Tongue (tissue), 2 donors: ENCODE results near the gene RHOT2. TPM values are rescaled to one million over a fixed set of nuclear protein-coding genes. Genes with fewer than 3 reads are reported as not detected.
"Not testable (repeated sequence)": the region's sequence is repeated elsewhere in the genome, so short reads cannot be mapped to it uniquely, and the experiment has no call there.

Source experiments
- DNase-seq: peaks from one replicate; pipeline ENCODE4 v3.0.0-alpha.2; 2015
- total RNA-seq: library from RNA; depleted of rRNA; stranded (reverse); fragments of >200 nt; gene quantifications from one replicate; pipeline ENCODE4 v1.2.3, GENCODE V29; 2014

The RHOT2 gene
- total RNA-seq, 1 donor from 2014 or later = 34.8 TPM

DNA sequence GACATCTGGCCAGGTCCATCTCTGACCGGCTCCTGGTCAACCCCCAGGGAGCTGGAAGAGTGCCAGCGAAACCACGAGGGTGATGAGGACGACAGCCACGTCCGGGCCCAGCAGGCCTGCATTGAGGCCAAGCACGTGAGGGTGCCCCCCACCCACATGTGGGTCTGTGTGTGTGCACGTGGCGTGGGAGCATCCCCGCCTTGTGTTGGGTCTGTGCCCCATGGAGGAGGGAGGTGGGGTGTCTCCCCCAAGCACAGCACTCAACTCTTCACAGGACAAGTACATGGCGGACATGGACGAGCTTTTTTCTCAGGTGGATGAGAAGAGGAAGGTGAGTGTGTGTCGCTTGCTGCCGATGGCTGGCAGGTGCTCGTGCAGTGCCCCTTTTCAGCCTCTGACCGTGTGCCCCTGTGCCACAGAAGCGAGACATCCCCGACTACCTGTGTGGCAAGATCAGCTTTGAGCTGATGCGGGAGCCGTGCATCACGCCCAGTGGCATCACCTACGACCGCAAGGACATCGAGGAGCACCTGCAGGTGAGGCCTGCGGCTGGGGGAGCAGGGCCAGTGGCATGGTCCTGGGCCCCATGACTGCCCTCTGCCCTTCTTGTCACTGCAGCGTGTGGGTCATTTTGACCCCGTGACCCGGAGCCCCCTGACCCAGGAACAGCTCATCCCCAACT lies 14.0 kb downstream of the RHOT2 start:
- DNase-seq = no peak

DNA sequence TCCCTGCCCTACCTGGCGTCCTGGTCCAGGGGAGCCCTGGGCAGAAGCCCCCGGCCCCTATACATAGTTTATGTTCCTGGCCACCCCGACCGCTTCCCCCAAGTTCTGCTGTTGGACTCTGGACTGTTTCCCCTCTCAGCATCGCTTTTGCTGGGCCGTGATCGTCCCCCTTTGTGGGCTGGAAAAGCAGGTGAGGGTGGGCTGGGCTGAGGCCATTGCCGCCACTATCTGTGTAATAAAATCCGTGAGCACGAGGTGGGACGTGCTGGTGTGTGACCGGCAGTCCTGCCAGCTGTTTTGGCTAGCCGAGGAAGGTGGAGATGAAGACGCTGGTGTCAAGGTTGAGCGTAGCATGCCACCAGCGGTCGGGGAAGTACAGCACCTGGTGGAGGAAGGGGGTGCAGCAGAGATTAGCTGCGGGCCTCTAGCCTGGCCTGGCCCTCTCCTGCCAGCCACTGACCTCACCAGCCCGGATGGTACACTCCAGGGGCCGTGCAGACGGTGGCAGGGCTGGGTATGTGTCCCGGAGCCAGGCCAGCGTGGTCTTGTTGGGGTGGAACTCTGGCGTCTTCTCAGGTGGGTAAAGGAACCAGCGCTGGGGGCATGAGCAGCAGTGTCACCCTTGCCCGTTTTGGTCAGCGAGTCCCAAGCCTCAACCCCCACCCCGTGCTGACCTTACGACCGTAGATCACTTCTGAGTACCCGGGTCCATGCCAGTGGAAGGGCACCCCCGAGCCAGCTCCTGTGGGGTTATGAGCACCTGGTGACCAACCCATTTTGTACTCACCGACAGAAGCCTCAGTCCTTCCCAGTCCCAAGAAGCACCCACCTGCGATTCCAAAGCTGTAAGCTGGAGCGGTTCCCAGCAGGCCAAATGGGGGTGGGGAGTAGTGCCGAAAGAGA lies 14.8 kb downstream of the RHOT2 start:
- no peak for DNase-seq

DNA sequence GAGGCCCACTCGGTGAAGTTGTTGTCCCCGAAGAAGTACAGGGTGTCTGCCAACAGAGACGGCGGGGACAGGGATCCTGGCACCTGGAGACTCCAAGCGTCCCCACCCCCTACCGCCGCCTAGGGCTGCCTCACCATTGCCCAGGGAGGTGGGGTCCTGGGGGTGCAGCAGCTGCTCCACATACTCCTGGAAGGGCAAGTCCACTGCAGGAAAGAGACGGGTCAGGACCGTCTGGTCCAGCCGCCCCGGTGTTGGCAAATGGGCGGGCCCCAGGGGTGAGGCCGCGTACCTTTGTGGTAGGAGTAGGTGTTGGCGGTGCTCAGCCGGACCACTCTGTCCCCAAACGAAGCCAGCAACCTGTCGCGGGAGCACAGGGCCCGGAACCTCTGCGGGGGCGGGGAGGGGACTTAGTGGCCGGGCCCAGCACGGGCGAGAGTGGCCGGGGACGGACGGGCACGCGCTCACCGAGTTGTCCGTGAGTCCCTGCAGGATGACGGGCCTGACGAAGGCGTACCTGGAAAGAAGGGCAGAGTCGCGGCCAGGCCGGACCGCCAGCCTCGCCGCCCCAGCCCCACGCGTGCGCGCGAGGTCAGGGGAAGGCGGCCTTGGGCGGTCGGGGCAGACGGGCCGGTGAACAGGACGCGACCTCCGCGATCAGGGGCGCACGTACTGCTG lies 15.6 kb downstream of the RHOT2 start:
- DNase-seq = no peak

DNA sequence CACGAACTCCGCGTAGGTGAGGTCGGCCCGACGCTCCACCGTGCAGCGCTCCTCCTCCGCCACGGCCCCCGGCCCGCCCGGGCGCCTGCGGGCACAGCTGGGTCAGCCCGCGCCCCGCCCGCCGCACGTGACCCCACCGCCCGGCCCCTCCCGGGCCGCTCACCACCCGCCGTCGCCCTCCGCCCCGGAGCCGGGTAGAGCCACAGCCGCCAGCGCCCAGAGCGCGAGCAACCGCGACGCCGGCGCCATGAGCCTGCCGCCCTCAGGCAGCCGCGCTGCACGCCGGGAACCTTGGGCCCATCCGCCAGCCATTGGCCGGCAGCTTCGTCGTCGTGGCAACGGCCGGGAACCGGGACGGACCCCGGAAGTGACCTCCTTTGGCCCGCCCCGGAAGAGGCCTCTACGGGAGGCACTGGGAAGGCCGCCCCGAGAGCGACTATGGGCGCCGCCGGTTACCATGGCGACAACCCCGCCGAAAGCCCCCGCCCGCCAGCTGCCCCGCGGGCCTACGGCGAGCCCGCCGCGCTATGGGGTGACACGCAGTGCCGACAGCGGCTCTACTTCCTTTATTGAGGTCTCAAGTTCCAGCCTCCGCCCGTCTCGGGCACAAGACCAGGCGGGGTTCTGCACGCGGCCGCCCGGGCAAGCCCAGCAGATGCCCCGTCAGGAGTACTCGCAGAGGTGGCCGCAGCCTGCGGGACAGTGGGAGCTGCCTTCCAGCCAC lies 16.3 kb downstream of the RHOT2 start, which contains the start of gene JMJD8:
JMJD8 (minus strand) TSS at position 264 of the 724 bp plus-strand sequence; CDS start at position 249, 15 bp downstream.
- DNase-seq = peak; percentile 98

DNA sequence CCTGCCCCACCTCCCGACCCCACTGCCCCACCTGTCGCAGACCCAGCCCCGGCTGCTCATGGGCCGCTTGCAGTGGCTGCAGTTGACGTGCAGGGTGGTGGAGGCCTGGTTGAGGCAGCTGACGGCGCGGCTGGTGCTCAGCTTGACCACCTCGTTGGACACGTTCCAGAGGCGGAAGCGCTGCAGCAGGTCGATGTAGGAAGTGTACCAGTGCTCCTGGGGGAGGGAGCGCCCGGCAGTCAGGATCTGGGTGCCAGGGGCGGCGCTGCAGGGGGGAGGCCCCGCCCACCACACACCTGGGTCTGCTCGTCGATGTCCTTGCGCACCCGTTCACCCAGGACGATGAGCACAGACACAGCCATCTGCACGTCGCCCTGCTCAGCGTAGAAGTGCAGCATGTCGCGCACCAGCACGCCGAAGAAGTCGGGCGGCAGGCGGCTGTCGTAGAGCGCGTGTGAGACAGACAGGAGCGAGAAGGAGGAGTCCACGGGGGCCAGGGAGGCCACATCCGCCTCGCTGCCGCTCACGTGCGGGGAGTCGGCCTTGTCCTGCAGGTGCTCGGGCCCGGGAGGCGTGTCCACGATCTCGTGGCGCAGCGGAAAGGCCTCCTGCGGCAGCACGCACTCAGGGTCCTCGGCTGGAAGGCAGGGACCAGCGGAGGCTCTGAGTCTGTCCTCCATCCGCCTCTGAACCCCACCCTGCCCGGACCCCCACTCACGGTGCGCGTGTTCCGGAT lies 17.2 kb downstream of the RHOT2 start:
- no peak for DNase-seq

DNA sequence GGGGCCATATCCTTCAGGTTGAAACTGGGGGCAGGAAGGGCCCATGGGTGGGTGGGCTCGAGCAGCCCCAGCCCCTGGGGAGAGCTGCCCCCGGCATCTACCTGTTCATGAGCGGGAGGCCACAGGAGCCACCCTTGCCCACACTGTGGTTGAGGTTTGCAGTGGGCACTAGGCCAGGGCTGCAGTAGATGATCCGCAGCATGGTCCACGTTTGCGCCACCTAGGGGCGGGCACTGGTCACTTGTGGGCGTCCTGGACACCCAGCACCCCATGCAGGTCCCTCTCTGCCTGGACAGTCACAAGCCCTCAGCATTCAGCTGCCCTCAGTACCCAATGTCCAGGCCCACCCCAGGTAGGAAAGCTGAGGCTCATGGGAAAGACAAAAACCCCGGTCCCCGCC lies 18.0 kb downstream of the RHOT2 start:
- no peak for DNase-seq

DNA sequence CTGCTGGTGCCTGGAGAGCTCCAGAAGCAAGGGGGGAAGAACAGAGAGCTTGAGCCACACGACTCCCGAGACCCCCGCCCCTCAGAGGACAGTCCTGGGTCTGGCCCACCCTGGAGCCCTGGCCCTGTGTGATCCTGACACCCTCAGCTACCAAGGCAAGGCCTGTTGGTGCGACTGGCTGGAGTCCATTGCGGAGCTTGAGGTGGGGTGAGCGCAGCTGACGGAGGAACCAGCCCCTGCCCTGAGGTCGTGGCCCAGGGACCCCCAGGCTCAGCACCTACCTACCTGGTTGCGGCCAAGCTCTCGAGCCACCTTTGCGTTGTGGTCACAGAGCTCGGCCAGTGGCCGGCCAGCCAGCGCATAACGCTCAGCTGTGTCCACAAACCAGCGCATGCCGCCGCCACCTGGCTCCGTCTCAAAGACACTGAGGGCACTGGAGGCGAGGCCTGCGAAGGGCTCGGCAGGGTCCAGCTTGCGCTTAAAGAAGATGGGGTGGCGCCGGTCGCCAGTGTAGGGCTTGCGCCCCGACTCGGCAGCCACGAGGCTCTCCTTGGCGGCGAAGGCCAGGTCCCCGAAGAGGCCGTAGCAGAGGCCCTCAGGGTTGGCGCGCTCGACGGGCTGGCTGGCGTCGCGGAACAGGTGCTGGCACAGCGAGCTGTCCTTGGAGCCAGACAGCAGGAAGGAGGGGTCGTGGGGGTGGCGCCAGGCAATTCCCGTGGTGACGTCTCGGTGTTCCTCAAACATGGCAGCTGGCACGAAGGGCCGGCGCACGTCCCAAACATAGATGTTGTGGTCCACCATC lies 18.7 kb downstream of the RHOT2 start:
- no peak for DNase-seq

DNA sequence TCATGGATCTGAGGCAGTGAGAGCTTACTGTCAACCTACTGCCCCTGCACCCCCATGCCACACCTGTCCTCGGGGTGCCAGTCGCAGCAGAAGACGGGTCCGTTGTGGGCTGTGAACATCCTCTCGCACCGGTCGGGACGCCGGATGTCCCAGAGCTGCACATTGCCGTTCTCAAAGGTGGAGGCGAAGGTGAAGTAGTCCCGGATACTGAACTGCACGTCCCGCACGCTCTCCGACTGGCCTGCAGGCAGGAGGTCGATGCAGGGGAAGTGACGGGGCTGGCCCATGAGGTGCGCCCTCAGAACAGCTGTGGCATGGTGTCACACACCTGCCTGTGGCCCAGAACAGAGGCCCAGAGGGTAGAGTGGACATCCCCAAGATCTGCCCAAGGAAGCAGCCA lies 19.6 kb downstream of the RHOT2 start:
- no peak for DNase-seq

DNA sequence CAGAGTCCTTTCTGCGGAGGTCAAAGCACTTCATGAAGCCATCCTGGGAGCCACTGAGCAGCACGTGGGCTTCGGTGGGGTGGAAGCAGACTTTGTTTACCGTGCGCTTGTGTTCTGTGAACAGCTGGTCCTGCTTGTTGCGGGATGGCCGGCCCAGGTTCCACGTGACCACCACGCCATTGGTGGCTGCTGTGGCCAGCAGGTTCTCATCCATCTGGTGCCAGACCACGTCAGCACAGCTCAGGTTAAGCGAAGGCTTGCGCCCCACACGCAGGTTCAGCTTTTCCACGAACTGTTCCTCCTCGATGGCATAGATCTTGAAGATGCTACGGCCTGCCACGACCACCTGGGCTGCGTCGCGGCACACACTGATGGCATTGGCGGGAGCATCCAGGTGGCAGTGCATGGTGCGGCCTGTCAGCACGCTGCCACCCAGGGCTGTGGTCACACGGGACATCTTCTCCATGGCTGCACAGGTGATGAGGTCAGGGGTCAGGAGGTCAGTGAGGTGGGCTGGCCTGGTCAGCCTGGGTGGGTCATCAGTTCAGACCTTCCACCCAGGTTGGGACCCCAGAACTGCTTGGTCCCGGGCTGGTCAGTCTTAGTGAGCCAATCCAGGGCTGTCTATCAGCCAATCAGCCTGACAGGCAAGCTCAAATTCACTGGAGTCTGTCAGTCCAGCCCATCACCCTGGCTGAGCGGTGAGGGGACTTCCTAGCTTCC lies 21.4 kb downstream of the RHOT2 start:
- DNase-seq = no peak

DNA sequence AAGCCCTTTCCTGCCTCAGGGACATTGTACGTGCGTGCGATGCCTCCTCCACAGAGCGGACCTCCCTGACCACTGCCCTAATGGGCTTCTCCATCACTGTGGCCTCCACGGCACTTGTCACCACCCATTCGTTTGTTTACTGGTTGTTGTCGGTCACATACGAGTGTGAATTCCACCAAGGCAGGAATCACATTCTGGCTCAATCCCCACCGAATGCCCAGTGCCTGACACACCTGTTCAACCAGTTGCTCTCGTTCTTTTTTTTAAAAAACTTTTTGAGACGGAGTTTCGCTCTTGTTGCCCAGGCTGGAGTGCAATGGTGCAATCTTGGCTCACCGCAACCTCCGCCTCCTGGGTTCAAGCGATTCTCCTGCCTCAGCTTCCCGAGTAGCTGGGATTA lies 23.3 kb downstream of the RHOT2 start:
- not testable (repeated sequence) for DNase-seq

DNA sequence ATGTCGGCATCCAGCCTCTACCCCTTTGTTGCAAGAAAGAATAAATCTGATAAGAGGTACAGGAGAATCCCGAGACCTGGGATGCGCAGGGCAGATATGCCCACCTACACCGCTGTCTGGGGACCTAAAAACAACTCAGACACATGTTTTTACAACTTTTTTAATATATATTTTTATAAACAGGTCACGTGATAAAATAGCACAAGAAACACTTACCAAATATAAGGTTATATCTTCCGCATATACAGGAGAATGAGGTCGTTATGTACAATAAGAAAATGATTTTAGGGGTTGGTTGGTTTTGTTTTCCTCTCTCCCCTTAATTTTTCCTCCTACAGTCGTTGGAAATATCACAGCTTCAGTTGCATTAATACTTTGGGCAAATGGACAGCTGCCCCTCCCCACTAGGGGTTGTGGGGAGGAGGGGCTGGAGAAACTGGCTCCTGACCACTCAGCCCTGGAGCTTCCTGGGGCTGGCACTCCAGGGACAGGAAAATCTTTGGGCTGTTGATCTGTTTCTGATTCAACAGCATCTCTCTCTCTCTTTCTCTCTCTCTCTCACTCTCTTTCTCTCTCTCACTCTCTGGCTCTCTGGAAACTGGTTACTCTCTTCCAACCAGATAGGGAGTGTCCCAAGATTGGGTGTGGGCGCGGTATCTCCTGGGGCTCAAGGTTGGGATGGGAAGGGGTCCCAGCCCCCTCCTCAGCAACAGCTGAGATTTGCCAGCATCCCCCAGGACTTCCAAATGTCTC lies 24.6 kb downstream of the RHOT2 start:
- DNase-seq = no peak

DNA sequence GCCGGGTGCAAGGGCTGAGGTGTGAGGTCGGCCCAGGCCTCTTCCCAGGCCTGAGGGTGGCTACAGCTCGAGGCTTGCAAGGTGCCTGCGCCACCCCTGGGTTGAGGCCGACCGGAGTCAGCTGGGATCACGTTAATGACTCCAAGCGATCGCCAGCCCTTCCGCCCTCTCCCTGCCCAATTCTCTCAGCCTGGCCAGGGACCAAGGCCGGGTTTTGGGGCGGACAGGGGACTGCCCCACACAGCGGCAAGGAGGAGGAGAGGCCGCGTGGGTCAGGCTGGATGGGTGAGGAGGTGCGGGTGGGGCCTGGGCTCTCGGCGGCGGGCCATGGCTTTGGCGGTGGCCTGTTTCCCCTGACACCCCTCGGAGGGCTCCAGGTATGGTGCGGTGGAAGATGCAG lies 25.4 kb downstream of the RHOT2 start:
- DNase-seq = no peak

DNA sequence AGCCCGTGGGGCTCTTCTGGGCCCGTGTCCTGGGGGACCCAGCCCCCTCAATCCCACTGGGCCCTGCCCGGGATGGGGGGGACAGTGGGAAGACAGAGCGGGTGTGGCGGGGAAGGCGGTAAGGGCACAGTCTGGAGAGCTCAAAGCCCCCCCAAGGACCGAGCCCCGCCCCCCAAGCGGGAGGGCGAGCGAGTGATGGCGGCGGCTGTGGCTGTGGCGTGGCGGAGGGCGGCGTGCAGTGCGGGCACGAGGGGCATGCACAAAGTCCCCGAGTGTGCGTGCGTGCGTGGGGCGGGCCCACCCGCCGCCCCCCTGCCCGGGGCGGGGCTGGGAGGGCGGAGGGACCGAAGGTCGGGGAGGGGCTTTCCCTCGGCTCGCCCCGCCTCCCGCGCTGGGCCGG lies 25.8 kb downstream of the RHOT2 start:
- DNase-seq = no peak

DNA sequence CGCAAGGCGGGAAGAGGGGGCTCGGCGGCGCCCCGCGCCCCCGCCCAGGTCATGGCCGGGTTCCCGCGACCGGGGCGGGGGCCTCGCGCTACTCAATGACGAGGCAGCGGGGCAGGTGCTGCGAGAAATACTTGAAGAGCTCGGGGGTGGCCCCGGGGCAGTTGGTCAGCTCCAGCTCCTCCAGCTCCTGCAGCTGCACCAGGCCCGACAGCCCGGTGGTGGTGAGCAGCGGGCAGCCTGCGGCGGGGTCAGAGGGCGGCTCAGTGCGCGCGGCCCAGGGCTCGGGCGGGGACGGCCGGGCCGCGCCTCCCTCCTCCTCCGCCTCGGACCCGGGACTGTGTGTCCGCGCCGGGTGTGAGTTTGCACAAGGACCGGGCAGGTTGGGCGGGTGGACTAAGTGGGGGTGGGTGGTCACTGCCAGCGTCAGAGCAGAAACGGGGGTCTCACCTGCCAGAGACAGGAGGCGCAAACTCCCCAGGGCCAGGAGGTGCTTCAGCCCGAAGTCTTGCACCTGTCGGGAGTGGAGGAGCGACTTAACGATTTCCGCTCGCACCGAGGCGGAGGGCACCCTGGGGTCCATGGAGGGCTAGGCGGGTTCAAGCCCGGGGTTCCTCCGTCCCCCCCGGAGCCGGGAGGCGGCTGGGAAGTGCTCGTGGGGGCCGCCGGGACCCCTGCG lies 26.4 kb downstream of the RHOT2 start:
- no peak for DNase-seq

DNA sequence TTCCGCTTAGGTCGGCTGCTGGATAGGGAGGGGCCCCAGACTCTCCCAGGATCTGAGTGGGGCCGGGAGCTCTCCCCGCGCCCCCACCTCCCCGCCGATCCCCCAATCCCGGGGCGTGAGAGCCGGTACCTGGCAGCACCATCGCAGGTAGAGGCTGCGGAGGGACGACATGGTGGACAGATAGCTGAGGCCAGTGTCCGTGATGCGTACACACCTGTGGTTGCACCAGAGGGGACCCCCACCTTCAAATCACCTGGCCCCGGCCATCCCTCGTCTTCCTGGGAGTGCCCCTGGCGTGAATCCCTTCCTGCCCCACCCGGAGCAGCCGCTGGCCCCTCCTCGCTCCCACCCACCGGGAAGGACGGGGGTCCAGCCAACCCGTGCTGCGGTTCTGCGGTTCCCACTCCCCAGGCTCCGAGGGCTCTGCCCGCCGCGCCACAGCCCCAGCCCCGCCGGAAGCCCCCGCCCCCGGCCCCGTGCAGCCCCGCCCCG lies 27.0 kb downstream of the RHOT2 start:
- no peak for DNase-seq

DNA sequence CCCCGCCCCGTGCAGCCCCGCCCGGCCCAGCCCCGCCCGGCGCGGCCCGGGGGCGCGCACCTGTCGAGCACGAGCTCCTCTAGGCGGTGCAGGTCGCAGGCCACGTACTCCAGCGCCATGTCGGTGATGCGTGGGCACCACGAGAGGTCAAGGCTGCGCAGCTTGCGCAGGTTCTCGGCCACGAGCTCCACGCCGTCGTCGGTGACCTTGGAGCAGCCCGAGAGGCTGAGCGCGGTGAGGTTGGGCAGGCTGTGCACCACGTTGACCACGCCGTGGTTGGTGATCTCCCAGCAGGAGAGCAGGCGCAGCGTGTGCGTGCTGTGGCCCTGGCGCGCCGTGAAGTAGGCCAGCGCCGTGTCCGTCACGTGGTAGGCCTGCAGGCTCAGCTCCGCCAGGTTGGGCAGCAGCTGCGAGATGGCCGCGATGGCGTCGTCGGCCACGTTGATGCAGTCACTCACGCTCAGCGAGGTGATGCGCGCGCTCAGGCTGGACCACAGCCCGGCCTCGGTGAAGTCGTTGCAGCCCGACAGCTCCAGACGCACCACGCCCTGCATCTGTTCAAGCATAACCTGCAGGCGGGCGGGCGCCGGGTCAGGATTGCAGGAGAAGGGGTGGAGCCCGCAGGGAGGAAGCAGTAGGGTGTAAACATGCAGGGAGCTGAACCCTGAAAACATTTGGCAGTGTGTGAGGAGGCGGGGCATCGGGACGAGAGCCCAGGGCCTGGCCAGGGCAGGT lies 27.6 kb downstream of the RHOT2 start:
- peak; percentile 52 for DNase-seq

DNA sequence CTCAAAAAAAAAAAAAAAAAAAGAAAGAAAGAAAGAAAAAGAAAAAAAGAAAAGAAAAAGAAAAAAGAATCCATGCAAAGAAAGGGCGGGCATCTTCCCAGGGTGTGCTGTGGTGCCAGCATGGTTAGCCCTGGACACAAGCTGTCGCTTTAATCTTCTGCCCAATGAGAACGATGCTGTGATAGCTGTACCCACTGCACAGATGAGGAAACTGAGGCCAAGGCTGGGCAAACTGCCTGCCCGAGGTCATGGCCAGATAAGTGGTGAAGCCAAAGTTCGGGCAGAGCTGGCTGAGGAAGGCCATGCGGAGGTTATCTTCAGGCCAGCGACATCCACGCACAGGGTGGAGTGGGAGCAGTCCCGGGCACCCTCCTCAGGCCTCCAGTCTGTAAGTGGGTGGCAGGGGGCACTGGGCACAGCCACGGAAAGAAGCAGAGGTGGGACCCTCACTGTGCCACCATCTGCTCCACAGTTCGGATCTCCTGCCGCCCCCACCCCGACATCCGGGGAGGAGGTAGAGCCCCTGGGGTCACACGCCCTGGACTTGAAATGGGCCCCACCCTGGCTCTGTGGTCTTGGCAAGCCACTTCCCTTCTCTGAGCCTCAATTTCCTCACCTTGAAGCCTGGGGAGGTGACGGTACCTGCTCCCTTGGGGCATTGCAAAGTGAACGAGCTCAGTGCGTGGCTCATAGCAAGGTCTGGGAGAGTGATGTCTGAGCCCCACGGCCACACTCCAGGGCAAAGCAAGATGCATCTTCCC lies 31.2 kb downstream of the RHOT2 start:
- DNase-seq = no peak
